Hepatocyte (in vitro differentiated cells): ENCODE data around the gene AMIGO1.

Experiments
- EZH2phosphoT487 ChIP-seq: fragments of 200-600 bp; sonication (generic); IDR thresholded peaks from one replicate; pipeline ENCODE4 v1.6.1; 2018; ENCODE audit warnings: antibody characterized with exemption, mild to moderate bottlenecking, low read depth, moderate library complexity; ENCODE audit not compliant: unreplicated experiment, severe bottlenecking
- TF ChIP-seq, protein P1 (sequence below): fragments of 200-600 bp; sonication (generic); IDR thresholded peaks from 2 replicates; pipeline ENCODE4 v1.5.1; 2016; ENCODE audit warnings: antibody characterized with exemption, mild to moderate bottlenecking; ENCODE audit not compliant: poor library complexity

DNA sequence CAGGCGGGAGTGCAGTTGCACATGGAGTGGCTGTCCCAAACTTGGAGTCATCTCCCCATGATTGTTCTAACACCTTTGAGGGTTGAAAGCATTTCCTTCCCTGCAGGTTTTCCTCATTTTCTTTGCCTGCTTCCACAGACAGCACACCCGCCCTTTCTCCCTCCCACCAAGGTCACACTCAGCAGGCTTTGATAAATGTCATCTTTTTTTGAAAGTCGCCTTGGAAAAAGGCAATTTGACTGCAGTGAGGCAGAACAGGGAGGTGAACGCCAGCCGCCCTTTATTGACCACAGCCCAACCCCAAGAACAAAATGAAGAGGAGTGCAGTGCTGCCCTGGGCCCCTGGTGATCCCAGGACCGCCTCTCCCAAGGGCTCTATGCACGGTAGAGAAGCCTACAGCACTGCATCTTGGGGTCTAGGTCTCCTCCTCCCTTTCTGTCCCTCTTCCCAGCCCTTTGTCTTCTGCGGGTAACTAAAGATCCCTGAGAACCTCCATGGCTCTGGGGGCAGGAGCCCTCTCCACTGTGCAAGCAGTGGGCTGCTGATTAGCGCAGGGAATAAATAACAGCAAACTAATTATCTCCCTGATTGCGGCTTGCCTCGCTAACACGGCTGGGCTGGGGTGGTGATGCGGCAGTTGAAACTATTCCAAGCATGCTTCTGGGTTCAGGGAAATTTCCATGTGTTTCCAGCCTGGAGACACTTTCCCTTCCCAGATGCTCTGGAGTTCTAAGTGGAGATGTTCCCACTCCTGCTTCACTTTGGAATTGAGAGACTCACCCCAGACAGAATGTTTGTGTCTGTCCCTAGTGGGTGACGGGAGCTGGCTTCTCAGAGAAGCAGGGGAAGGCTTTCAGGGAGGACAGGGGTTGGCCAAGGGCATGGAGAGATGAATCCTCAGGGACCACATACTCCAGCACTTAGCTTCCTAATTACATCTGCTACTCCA, 11.8 kb upstream of the AMIGO1 start:
- TF ChIP-seq, protein P1, sequence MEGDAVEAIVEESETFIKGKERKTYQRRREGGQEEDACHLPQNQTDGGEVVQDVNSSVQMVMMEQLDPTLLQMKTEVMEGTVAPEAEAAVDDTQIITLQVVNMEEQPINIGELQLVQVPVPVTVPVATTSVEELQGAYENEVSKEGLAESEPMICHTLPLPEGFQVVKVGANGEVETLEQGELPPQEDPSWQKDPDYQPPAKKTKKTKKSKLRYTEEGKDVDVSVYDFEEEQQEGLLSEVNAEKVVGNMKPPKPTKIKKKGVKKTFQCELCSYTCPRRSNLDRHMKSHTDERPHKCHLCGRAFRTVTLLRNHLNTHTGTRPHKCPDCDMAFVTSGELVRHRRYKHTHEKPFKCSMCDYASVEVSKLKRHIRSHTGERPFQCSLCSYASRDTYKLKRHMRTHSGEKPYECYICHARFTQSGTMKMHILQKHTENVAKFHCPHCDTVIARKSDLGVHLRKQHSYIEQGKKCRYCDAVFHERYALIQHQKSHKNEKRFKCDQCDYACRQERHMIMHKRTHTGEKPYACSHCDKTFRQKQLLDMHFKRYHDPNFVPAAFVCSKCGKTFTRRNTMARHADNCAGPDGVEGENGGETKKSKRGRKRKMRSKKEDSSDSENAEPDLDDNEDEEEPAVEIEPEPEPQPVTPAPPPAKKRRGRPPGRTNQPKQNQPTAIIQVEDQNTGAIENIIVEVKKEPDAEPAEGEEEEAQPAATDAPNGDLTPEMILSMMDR, result no peak
- TF ChIP-seq EZH2phosphoT487, result no peak
